GM18870 (cell line): ENCODE data around the gene HS6ST2.
"Not testable (repeated sequence)": the region's sequence is repeated elsewhere in the genome, so short reads cannot be mapped to it uniquely, and the experiment has no call there.

Experiments
- ATAC-seq: cut with Tn5 transposase; IDR thresholded peaks from one replicate; pipeline ENCODE4 v1.9.1; 2021; ENCODE audit warnings: moderate library complexity; ENCODE audit not compliant: unreplicated experiment

The HS6ST2 gene

DNA sequence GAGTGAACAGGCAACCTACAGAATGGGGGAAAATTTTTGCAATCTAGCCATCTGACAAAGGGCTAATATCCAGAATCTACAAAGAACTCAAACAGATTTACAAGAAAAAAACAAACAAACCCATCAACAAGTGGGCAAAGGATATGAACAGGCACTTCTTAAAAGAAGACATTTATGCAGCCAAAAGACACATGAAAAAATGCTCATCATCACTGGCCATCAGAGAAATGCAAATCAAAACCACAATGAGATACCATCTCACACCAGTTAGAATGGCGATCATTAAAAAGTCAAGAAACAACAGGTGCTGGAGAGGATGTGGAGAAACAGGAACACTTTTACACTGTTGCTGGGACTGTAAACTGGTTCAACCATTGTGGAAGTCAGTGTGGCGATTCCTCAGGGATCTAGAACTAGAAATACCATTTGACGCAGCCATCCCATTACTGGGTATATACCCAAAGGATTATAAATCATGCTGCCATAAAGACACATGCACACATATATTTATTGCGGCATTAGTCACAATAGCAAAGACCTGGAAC is 13.3 kb downstream of the HS6ST2 start:
- ATAC-seq = not testable (repeated sequence)

DNA sequence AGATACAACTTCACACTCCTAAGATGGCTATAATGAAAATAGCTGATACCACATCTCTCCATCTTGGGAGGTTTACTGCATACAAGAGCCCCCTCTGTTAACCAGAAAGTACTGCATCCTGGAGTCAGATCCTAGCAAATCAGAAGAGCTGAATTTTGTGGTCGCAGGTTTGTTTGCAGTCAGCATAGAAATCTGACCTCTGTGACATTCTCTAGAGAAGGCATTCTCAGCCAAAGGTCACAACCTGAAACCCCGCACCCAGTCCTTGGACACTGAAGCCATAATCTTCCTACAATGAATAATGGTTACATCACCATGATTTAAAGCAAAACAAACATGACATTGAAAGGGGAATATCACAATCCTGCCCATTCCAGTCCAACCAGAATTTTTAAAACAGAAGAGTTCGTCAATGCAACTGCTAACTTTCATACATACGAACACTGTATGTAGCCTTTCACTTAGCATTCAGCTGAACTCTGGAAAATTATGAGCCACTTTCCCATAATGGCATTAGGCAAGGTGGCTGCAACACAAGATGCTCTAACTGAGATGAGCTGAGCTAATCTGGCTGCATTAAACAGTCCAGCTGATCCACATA is 17.6 kb downstream of the HS6ST2 start:
- ATAC-seq = no peak

DNA sequence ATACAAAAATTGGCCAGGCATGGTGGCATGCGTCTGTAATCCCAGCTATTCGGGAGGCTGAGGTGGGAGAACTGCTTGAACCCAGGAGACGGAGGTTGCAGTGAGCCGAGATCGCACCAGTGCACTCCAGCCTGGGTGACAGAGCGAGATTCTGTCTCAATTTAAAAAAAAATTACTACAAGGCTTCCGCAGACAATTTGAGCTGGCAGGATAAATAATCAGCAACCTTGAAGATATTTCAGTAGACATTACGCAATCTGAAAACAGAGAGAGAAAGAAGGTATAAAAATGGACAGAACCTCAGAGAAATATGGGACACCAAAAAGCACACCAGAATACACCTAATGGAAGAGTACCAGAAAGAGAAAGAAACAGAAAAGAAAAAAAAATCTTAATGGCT is 25.3 kb downstream of the HS6ST2 start:
- ATAC-seq = no peak

DNA sequence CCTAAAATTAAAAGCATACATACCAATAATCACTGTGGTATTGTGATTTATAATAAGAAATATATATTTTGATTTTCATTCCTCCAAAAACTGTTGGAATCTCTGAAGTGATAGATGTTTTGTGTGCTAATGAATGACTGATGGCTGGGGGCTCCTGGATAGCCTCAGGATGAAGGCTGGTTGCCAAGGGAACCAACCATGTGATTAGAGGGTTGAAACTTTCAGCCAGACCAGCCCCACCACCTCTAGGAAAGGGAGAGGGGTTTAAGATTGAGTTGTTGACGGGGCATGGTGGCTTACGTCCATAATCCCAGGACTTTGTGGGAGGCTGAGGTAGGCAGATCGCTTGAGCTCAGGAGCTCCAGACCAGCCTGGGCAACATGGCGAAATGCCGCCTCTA is 34.0 kb downstream of the HS6ST2 start:
- ATAC-seq = no peak

DNA sequence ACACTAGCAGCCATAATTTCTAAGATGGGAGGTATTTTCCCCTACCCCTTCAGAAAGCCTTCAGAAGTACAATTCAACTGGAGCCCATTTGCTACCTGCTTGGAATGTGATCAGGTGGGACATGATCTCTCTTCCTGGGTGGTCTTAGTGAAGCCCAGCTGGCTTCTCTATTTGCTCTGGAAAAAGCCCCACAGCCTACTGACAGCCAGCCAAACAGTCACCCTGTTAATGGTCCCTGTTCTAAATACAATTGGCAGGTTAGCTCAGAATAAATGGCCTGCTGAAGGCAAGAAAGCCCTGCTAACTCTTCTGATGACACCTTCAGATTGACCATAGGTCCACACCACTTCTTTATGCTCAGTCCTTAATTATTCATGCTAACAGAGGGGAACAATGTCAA is 39.9 kb downstream of the HS6ST2 start:
- no peak for ATAC-seq

DNA sequence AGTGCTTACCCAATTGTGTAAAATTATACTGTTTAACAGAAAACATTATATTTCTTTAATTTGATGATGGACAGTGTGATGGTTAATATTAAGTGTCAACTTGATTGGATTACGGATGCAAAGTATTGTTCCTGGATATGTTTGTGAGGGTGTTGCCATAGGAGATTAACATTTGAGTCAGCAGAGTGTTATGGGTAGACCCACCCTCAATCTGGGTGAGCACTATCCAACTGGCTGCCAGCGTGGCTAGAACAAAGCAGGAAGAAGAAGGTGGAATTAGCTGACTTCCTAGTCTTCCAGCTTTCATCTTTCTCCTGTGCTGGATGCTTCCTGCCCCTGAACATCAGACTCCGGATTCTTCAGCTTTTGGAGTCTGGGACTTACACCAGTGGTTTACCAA is 42.1 kb downstream of the HS6ST2 start:
- ATAC-seq = no peak

DNA sequence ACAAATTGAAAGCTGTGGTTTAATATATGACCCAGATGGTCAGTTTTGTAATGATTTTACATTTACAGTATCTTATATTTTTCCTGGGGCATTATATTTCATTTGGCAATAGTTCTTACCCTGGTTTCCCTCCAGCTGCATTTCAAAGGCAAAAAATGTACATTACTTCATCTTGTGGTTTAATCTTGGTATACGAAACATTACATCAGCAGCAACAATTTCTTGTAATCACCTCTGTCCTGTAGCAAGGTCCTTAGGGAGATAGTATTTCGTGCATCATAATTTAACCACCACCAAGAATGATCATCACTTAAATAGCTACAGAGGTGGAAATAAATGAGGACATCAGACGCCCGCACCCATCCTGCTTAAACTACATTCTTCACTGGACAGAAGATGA is 48.8 kb downstream of the HS6ST2 start:
- no peak for ATAC-seq

DNA sequence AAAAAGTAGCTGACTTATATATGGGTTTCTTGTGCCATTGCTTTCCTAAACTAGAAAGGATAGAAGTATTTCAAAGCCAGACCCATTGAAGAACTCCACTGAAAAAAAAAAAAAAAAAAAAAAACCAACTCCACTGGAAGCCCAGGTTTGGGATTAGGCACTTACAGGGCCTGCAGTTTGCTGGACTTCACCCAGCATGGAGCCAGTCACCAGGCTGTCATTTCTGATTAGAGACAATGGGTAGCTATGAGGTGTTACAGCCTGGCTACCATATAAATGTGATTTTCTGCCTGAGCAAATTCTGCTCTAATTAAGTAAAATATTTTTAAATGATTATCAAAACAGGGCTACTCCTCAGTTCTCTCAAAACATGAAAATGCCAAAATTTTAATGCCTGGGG is 49.5 kb downstream of the HS6ST2 start:
- ATAC-seq = no peak

DNA sequence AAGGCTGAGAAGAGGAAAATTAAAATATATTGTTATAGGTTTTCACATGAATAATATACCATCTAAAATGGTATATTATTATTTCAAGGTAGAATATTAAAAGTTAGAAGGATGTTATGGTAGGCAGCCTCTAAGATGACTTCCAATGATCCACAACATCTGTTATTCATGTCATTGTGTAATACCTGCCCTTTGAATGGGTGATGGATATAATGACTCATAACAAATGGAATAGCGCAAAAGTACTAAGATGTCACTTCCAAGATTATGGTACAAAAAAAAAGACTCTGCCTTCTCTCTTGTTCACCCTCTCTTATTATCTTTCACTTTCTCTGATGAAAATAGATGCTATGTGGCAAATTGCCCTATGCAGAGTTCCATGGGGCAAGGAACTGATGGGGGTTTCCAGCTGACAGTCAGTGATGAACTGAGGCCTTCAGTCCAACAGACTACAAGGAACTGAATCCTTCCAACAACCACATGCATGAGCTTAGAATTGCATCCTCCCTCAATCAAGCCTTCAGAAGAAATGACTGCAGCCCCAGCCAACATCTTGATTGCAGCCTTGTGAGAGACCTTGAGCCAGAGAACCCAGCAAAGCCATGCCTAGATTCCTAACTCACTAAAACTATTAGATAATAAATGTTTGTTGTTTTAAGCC is 57.7 kb downstream of the HS6ST2 start:
- ATAC-seq = no peak

DNA sequence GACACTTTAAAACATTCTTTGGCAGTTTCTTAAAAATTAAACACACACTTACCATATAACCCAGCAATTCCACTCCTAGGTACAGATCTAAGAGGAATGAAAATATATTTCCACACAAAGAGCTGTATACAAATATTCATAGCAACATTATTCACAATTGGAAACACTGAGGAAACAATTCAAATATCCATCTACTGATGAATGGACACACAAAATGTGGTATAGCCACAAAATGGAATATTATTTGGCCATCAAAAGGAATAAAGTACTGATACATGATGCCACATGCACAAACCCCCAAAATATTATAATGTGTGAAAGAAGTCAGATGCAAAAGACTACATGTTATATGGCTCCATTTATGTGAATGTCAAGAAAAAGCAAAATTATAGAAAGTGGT is 70.9 kb downstream of the HS6ST2 start:
- ATAC-seq = no peak

DNA sequence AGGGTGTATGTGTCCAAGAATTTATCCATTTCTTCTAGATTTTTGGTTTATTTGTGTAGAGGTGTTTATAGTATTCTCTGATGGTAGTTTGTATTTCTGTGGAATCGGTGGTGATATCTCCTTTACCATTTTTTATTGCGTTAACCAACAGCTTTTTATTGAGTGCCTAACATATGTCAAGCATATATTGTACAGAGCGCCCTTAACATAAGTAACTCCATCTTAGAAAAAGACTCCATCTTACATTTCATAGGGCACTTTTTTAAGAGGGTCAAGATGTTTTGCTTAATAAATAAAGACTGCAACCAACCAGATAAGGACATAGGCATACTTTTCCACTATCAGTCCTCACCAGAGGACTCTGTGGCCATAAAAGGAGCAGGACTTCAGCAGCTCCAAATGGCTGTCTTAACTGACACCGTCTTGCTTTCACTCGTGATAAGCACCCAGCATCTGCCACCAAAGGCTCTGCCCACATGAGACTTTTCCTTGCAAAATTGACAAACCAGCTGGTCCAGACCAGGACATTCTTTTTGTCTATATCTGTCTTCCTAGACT is 75.0 kb downstream of the HS6ST2 start:
- ATAC-seq = no peak

DNA sequence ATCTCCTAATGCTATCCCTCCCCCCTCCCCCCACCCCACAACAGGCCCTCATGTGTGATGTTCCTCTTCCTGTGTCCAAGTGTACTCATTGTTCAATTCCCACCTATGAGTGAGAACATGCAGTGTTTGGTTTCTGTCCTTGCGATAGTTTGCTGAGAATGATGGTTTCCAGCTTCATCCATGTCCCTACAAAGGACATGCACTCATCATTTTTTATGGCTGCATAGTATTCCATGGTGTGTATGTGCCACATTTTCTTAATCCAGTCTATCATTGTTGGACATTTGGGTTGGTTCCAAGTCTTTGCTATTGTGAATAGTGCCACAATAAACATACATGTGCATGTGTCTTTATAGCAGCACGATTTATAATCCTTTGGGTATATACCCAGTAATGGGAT is 77.7 kb downstream of the HS6ST2 start:
- not testable (repeated sequence) for ATAC-seq

DNA sequence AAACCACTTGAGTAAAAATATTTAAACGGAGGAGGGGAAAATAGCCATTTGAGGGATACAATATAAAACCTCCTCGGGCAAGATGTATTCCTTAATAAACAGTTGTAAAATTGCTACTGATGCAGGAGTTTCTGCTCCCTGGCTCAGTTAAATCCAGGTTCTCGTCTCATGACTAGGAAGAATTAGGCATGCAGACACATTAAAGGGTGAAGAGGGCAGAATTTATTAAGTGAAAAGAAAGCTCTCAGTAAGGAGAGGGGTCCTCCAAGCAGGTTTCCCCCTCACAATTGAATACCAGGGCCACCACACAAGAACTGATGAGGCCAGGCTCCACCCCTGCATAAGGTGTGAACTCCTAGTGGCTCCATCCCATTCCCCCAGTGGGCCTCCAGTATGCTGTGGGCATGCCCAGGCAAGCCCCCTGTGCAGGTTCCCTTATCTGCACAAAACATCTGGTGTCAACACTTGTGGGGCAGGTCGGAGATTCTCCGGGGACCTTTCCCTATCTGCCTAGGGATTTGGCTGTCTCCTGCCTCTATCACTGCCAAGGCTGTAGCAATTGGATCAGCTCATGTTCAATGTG is 80.4 kb downstream of the HS6ST2 start:
- no peak for ATAC-seq

DNA sequence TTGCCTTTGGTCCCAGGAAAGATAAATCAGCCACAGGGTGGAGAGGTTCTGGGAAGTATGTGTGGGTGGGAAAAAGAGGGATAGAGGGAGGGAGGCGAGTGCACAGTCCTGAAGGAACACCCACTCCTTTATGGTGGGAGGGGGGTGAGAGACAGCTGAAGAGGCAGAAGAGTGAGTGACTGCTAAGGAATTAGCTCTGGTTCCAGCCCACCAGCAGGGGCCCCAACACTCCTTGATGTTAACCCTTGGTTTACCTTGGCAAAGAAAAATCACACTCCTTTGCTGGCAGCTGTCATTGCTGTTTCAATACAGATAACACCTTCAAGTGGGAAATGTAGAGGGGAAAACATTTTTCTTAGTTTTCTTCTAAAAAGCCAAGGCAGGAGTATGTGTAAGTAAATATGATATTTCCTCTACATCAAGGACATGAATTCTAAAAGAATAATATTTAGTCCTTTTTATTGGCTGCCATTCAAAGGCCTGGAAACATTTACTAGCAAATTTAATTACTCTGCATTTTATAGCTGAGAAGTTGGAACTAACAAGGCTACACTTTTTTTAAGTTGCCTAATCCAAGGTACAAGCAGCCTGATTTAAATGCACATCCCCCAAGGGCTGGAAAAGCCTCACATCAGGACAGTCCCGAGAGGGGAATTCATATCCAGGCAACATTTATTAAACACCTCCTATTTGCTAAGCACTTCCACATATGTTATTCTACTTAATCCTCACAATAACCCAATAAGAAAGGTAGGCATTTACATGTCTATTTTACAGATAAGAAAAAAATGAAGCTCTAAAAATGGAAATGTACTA is 81.7 kb downstream of the HS6ST2 start:
- no peak for ATAC-seq

DNA sequence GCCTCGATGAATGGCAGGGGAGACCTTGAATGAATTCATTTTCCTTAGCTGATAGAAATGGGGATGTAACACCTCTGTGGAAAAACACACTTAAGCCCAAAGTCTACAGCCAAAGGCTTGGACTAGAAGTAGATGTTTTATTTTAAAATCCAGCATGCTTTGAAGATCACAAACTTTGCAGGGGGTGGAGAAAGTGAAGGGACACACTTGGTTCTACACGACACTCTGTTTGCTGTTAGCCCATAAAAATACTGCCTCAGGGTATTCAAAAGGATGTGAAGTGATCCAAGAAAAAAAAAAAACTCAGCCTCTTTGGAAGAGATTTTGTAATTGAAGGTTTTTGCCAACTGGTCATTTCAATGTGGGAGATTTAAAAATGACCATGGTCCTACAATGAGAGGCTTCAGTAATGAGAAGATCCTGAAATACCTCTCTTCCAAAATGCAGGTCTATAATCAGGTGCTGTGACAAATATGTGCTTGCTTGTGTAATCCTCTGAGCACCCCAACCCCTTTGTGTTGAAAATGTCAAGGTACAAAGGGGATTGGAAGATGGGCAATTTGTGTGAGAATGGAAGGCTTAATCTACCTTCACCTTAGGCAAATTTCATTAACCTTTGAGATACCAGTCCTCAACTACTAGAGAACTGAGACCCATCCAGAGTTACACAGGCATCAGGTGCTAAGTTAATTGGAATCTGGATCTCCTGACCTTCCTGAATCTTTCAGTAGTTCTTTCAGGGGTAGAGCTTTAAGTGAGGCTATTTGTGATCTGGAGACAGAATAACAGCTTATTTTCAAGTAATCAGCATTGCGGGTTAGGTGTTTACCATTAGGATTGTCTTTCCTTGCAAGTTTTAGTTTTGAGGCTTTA is 82.5 kb downstream of the HS6ST2 start:
- ATAC-seq = no peak

DNA sequence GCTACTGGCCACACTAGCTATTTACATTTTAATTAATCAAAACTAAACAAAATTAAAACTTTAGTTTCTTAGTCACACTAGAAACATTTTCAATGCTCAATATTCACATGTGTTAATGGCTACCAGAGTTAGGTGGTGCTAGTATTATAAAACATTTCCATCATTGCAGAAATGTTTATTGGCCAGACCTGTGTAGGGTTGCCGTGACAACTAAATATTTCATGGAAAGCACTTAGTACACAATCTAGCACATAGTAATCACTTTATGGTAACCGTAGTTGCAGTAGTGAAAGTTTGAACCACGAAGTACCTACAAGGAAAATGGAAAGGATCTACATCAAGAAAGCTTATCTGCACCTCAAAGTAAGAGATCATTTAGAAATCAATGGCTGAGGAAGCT is 95.9 kb downstream of the HS6ST2 start:
- no peak for ATAC-seq

DNA sequence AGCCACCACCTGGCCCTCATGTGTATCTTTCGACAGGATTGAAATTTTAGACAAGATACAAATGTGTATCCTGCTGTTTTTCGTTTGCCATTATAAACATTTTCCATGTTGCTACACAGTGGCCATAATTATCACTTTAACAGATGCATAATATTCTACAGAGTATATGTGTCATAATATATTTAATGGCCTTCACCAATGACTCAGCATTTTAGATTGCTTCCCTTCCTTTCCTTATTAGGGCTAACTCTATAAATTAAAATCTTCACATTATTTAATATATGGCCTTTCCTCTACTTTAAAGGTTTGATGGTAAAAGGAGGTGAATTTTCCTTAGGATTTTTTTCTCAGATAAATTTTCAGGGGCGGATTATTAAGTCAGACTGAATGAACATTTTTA is 97.4 kb downstream of the HS6ST2 start:
- no peak for ATAC-seq

DNA sequence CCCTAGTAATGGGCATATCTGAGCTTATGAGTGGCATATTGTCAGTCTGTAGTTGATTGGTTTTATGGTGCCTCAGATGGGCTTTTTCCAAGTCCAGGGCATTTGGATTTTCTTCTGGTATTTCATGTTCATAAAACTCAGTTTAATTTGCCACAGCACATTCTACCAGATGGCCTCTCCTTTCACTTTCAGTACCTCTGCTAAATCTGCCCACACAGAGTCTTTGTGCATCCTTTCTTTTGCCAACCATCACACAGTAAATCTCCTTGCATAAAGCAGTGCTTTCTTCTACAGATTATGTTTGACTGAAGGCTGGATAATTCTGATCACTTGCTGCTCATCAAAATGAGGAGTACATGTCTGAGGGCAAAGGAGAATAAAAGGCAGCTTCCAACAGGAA is 98.2 kb downstream of the HS6ST2 start:
- ATAC-seq = no peak

DNA sequence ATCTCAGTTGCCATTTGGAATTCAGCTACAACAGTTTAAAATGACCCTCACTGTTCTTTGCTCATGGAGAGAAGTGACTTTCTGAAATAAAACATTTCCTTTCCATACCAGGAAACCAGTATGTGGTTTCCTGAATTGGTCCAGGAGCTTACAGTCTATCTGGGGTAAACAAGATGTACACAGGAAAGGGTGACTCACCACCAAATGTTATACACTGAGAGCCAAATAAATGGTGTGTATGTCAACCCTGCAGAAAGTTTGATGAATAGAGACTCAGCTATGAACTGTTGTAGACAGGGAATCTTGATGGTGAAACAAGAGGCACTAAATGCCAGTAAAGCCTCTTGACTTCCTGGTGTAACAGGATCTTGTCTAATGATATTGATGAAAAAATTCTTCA is 100.4 kb downstream of the HS6ST2 start:
- ATAC-seq = no peak

DNA sequence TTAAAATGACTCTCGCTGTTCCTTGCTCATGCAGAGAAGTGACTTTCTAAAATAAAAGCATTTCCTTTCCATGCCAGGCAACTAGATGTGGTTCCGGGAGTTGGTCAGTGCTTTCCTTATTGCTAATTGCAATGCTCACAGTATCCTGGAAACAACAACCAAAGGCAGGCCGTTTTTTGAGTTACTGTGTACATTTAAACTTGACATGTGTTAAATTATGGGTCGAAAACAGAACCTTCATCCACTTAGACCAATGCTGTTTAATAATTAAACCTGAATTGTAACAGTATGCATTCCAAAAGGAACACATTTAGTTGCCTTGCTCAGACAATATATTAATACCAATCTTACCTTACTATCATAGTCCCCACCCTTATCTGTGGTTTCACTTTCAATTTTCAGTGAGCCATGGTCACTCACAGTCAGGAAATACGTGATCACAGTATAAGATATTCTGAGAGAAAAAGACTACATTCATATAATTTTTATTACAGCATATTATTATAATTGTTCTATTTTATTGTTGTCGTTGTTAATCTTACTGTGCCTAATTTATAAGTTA is 102.6 kb downstream of the HS6ST2 start:
- no peak for ATAC-seq
